Sigmoid colon (tissue), 7 donors: ENCODE data around the gene FANCC. TPM values are rescaled to one million over a fixed set of nuclear protein-coding genes. Genes with fewer than 3 reads are reported as not detected.

Experiments used
- DNase-seq: peaks from one replicate; pipeline ENCODE4 v3.0.0-alpha.2; 2019
- H3K27ac ChIP-seq, 4 donors: fragments of 200-600 bp; sonication (generic); one replicate each; pipeline ENCODE4 v1.5.1; 2016 to 2019; ENCODE audit warnings: mild to moderate bottlenecking in 1 of 4
- H3K27me3 ChIP-seq, 3 donors: fragments of 200-600 bp; sonication (generic); one replicate each; pipeline ENCODE4 v1.5.1; 2019; ENCODE audit warnings: mild to moderate bottlenecking in 1 of 3
- H3K36me3 ChIP-seq, 4 donors: fragments of 200-600 bp; sonication (generic); one replicate each; pipeline ENCODE4 v1.5.1; 2016 to 2019
- H3K4me1 ChIP-seq, 4 donors: fragments of 200-600 bp; sonication (generic); one replicate each; pipeline ENCODE4 v1.5.1; 2017 to 2019
- H3K4me3 ChIP-seq, 4 donors: fragments of 200-600 bp; sonication (generic); one replicate each; pipeline ENCODE4 v1.5.1; 2017 to 2019; ENCODE audit warnings: mild to moderate bottlenecking in 2 of 4, moderate library complexity in 1 of 4
- H3K9me3 ChIP-seq, 4 donors: fragments of 200-600 bp in 3 of 4; sonication (generic) in 3 of 4; one replicate each; pipeline versions ENCODE4 v1.5.1 to v1.6.1; 2013 to 2019
- EP300 ChIP-seq, 4 donors: sonication (generic); formaldehyde crosslinking; IDR thresholded peaks; one replicate each; pipeline ENCODE4 v1.6.1; 2017; ENCODE audit warnings: antibody characterized with exemption in 4 of 4
- POLR2A ChIP-seq, 2 donors: fragments of 450-650 bp; IDR thresholded peaks; one replicate each; pipeline ENCODE4 v1.6.1; 2016; ENCODE audit warnings: antibody characterized with exemption in 2 of 2, mild to moderate bottlenecking in 2 of 2, moderate library complexity in 2 of 2
- POLR2AphosphoS5 ChIP-seq, 4 donors: sonication (generic); formaldehyde crosslinking; IDR thresholded peaks; one replicate each; pipeline ENCODE4 v1.6.1; 2017; ENCODE audit warnings: antibody characterized with exemption in 4 of 4
- WGBS, 2 donors: extraction: QIAGEN DNeasy Blood & Tissue Kit; methylation state at CpG; one replicate each; pipeline ENCODE4 v1.1.7; 2013; 5-methylcytosine and 5-hydroxymethylcytosine counted together
- intact Hi-C: fragments of 100-400 bp; cut with DNase I; formaldehyde crosslinking; loops from one replicate; pipeline ENCODE4 v1.15.1; 2023
- polyA plus RNA-seq, 3 donors: library from polyadenylated mRNA; stranded (reverse); fragments of 200-250 nt; gene quantifications; one replicate each; pipeline ENCODE4 v1.2.3, GENCODE V29; 2013
- total RNA-seq, 4 donors: library from RNA; depleted of rRNA; stranded (reverse); fragments of >200 nt; gene quantifications; one replicate each; pipeline ENCODE4 v1.1.0, GENCODE V29; 2016
- TF ChIP-seq, protein P1 (sequence below), 4 experiments: fragments of 450-650 bp in 3 of 4; fragments of 200-600 bp in 1 of 4; IDR thresholded peaks; one replicate each; pipeline ENCODE4 v1.5.1; 2016 to 2019; ENCODE audit warnings: antibody characterized with exemption in 4 of 4, mild to moderate bottlenecking in 3 of 4, moderate library complexity in 2 of 4
- donor health status: healthy with polysubstance abuse.
- donor health status: Bipolar disorder and iron deficiency.
- donor health status: healthy.

Gene FANCC
- total and polyA plus RNA-seq, 7 donors = 2.4 to 10.6 (median 5.3) TPM

DNA sequence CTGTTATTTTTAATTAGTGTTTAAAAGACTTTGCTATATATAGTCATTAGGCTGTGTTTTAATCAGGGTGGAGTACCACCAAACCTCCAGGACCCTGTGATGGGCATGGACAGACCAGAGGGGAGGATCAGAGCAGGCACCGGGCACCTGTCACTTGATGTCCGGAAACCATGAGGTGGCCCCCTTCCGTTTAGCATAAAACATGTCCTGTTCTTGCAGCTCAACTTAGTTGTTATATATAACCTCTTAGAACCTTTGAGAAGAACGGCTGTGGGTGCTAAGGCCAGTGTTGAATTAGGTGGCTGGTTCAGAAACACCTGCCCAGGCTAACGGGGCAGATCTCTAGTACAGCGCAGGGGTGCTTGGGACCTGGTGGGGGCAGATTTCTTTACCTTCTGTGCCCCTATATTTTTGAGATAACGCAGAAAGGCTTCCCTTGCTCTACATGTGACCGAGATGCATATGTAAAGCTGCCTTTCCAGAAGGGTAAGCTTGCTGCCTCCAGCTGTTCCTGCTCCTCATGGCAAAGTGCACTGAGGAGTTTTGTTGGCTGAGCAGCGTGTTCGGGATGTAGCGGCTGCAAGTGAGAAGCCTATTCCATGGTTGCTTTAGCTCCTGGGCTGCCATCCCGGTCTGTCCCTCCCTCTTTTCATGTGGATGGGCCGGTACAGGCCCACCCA is 255.5 kb downstream of the FANCC start:
- H3K36me3 ChIP-seq = peaks cover 0 to 44% (median 13%) of the 10 kb centered on the region in 4 donors
- H3K4me1 ChIP-seq = peaks cover 0 to 100% (median 100%) of the 10 kb centered on the region in 4 donors
- peak overlapping the region; percentile 77 to 99 (median 85) for H3K27ac ChIP-seq
- no peaks in the 10 kb centered on the region for H3K9me3 ChIP-seq
- H3K27me3 ChIP-seq = no peaks in the 10 kb centered on the region
- WGBS, 2 donors = 68 to 82% methylated on average over 13 of the region's 13 CpGs
- peak overlapping the region in 1 of 4 donors; percentile 6 for H3K4me3 ChIP-seq
- intact Hi-C loops = no loop called here
- no peak for TF ChIP-seq POLR2A (IDR thresholded peaks at IDR 0.05)
- TF ChIP-seq EP300 (IDR thresholded peaks at IDR 0.05) = no peak
- no peak for TF ChIP-seq POLR2AphosphoS5 (IDR thresholded peaks at IDR 0.05)
- TF ChIP-seq, protein P1, sequence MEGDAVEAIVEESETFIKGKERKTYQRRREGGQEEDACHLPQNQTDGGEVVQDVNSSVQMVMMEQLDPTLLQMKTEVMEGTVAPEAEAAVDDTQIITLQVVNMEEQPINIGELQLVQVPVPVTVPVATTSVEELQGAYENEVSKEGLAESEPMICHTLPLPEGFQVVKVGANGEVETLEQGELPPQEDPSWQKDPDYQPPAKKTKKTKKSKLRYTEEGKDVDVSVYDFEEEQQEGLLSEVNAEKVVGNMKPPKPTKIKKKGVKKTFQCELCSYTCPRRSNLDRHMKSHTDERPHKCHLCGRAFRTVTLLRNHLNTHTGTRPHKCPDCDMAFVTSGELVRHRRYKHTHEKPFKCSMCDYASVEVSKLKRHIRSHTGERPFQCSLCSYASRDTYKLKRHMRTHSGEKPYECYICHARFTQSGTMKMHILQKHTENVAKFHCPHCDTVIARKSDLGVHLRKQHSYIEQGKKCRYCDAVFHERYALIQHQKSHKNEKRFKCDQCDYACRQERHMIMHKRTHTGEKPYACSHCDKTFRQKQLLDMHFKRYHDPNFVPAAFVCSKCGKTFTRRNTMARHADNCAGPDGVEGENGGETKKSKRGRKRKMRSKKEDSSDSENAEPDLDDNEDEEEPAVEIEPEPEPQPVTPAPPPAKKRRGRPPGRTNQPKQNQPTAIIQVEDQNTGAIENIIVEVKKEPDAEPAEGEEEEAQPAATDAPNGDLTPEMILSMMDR (IDR thresholded peaks at IDR 0.05) = no peak
- no peak for DNase-seq

DNA sequence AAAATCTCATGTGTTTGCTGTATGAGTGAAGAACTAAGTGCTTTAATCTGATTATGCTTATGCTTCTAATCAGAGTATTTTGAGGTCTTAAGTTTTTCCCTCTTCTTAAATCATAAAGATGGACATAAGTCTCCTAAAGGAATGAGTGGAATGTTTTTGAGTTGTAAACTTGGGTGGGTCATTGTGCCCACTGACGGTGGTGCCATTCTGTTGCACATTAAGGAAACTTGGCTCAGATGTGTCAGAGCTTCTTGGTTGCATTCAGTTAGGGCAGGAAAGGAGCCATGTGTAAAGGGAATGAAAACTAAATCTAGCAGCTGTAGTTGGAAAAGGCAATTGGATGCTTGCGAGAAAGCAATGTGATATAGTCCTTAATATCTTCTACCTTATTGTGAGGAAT is 256.6 kb downstream of the FANCC start:
- 59 to 68% methylated on average over 2 of the region's 2 CpGs for WGBS, 2 donors
- H3K27ac ChIP-seq = peak overlapping the region; percentile 47 to 99 (median 84)
- H3K9me3 ChIP-seq = no peaks in the 10 kb centered on the region
- H3K27me3 ChIP-seq = no peaks in the 10 kb centered on the region
- DNase-seq = no peak
- H3K4me3 ChIP-seq = no peak overlapping the region
- intact Hi-C loops = no loop called here
- H3K4me1 ChIP-seq = peaks cover 0 to 100% (median 100%) of the 10 kb centered on the region in 4 donors
- H3K36me3 ChIP-seq = peaks cover 0 to 42% (median 11%) of the 10 kb centered on the region in 4 donors
- no peak for TF ChIP-seq POLR2AphosphoS5 (IDR thresholded peaks at IDR 0.05)

DNA sequence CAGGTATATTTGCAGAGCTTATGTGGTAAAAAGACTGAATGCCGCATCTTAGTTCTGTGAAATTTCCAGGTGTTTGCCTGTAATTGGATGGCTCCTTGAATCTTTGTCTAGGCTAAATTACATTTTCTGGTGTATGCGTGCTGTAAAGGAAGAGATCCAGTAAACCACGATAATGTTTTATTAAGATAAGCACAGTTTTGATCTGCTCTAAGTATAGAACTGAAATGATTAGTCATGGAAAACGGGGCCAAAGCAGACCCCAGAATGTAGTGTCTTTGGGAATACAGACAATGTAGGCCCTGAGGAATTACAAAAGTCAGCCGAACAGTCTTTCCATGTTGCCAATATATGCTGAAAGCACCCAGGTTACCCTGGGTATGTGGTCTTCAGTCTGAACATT is 257.3 kb downstream of the FANCC start:
- Histone ChIP-seq H3K27ac (peak overlapping the region; percentile 47 to 99 (median 84)), H3K4me3 (no peak overlapping the region), H3K36me3 (peaks cover 0 to 36% (median 11%) of the 10 kb centered on the region in 4 donors), H3K9me3 (no peaks in the 10 kb centered on the region), H3K4me1 (peaks cover 0 to 100% (median 100%) of the 10 kb centered on the region in 4 donors), H3K27me3 (no peaks in the 10 kb centered on the region)
- TF ChIP-seq, protein P1 (IDR thresholded peaks at IDR 0.05) = no peak
- no peak for DNase-seq
- intact Hi-C loops = no loop called here
- 59 to 62% methylated on average over 5 of the region's 5 CpGs for WGBS, 2 donors

GRCh38 chr9:95058795-95059386 is 258.6 kb downstream of the FANCC start:
- peaks cover 0 to 100% (median 100%) of the 10 kb centered on the region in 4 donors for H3K4me1 ChIP-seq
- DNase-seq = no peak
- H3K27me3 ChIP-seq = no peaks in the 10 kb centered on the region
- H3K27ac ChIP-seq = peak overlapping the region; percentile 77 to 99 (median 88)
- peak overlapping the region in 3 of 4 donors; percentile 5 to 41 (median 35) for H3K4me3 ChIP-seq
- TF ChIP-seq POLR2A (IDR thresholded peaks at IDR 0.05) (no peak), POLR2AphosphoS5 (IDR thresholded peaks at IDR 0.05) (no peak), EP300 (IDR thresholded peaks at IDR 0.05) (no peak)
- TF ChIP-seq, protein P1 (IDR thresholded peaks at IDR 0.05) = no peak
- 83 to 90% methylated on average over 7 of the region's 7 CpGs for WGBS, 2 donors
- no peaks in the 10 kb centered on the region for H3K9me3 ChIP-seq
- peaks cover 0 to 32% (median 9%) of the 10 kb centered on the region in 4 donors for H3K36me3 ChIP-seq
- intact Hi-C loops = no loop called here

GRCh38 chr9:95058121-95058785 is 259.3 kb downstream of the FANCC start:
- H3K27me3 ChIP-seq = no peaks in the 10 kb centered on the region
- no peaks in the 10 kb centered on the region for H3K9me3 ChIP-seq
- peaks cover 0 to 98% (median 97%) of the 10 kb centered on the region in 4 donors for H3K4me1 ChIP-seq
- intact Hi-C loops = no loop called here
- 77% methylated on average over 7 of the region's 7 CpGs for WGBS, 2 donors
- TF ChIP-seq POLR2A (IDR thresholded peaks at IDR 0.05) (no peak), EP300 (IDR thresholded peaks at IDR 0.05) (no peak), POLR2AphosphoS5 (IDR thresholded peaks at IDR 0.05) (no peak)
- TF ChIP-seq, protein P1 (IDR thresholded peaks at IDR 0.05) = no peak
- peak overlapping the region; percentile 77 to 99 (median 88) for H3K27ac ChIP-seq
- peak overlapping the region in 3 of 4 donors; percentile 5 to 41 (median 35) for H3K4me3 ChIP-seq
- peaks cover 0 to 25% (median 6%) of the 10 kb centered on the region in 4 donors for H3K36me3 ChIP-seq
- no peak for DNase-seq
